Inflammatory macrophage treated with lipopolysaccharide for 4 hours (primary cell): ENCODE data around the gene OR9A4.

Experiments
- DNase-seq: peaks from one replicate; pipeline ENCODE4 v3.0.0-alpha.2; 2020

OR9A4 gene

GRCh38 chr7:141949021-141949420, 32.8 kb downstream of the OR9A4 start:
- peak; percentile 82 for DNase-seq

GRCh38 chr7:141949451-141949850, 33.3 kb downstream of the OR9A4 start:
- peak; percentile 86 for DNase-seq

GRCh38 chr7:141949911-141950310, 33.7 kb downstream of the OR9A4 start:
- peak; percentile 55 for DNase-seq

- DNase-seq, result peak; percentile 68
These were observed 34.6 kb downstream of the OR9A4 start for GRCh38 chr7:141950806-141951205.

GRCh38 chr7:141952461-141952860, 36.3 kb downstream of the OR9A4 start:
- DNase-seq, result no peak

- no peak for DNase-seq
These were observed 38.1 kb downstream of the OR9A4 start for GRCh38 chr7:141954334-141954733.

GRCh38 chr7:141956084-141956483, 39.9 kb downstream of the OR9A4 start:
- DNase-seq, result peak; percentile 93

GRCh38 chr7:141960687-141961422, 44.7 kb downstream of the OR9A4 start:
- DNase-seq, result peak; percentile 95
